NCI-H1436 (cell line): ENCODE results near the gene TEN1.

ENCODE experiments used
- DNase-seq: peaks from one replicate; lab custom pipeline; 2025; lab: John Stamatoyannopoulos, UW

Gene TEN1

DNA sequence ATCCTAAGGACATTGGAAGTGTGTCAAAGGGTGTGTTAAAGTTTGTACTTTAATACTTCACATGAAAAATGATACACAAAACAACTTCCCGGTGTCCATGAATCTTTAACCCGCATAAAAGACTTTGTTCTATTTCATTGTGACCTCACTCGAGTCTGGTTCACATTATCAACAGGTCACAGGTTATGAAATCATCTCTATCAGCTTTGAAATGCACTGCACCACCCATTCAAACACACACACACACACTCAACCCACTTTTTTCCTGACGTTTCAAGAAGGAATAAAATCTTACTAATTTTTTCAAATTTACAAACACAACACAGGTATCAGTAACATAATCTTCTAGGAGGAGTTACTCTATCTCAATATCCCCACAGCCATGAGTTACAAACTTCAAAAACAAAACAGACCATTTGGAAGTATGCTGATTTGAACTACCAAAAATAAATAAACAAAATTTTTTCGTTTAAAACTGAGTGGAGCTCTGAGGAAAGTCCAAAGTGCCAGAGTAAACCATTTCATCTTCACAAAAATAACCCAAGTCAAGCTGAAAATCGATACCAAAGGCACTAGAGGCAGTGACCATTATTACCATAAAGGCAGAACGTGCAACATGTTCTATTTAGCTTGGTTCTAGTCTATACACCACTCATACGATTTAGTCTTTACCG lies 2.7 kb upstream of the TEN1 start:
- DNase-seq = no peak

- no peak for DNase-seq
Measured at GRCh38 chr17:75979705-75980187, 706 bp downstream of the TEN1 start.

DNA sequence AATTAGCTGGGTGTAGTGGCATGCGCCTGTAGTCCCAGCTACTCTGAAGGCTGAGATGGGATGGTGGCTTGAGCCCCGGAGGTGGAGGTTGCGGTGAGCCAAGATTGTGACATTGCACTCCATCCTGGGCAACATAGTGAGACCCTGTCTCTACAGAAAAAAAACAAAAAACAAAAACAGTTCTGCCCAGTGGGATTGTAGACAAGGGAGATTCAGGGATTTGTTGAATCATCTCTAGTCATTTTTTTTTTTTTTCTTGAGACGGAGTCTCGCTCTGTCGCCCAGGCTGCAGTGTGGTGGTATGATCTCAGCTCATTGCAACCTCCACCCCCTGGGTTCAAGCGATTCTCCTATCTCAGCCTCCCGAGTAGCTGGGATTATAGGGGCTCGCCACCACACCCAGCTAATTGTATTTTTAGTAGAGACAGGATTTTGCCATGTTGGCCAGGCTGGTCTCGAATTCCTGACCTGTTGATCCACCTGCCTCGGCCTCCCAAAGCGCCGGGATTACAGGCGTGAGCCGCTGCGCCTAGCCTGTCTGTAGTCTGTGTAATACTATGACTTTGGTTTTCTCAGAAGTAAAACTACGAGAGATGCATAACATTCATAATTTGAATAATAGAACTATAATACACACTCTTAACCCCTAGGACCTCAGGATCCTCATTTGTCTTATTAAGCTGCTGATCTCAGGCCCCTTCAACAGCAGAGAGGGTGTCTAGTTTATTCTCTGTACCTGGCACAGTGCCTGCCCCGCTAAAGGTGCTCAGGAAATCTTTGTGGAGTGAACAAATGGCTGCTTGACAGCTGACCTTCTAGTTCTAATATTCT lies 1.4 kb downstream of the TEN1 start:
- no peak for DNase-seq

- DNase-seq = no peak
Measured at GRCh38 chr17:75981019-75981615, 2.1 kb downstream of the TEN1 start.

DNA sequence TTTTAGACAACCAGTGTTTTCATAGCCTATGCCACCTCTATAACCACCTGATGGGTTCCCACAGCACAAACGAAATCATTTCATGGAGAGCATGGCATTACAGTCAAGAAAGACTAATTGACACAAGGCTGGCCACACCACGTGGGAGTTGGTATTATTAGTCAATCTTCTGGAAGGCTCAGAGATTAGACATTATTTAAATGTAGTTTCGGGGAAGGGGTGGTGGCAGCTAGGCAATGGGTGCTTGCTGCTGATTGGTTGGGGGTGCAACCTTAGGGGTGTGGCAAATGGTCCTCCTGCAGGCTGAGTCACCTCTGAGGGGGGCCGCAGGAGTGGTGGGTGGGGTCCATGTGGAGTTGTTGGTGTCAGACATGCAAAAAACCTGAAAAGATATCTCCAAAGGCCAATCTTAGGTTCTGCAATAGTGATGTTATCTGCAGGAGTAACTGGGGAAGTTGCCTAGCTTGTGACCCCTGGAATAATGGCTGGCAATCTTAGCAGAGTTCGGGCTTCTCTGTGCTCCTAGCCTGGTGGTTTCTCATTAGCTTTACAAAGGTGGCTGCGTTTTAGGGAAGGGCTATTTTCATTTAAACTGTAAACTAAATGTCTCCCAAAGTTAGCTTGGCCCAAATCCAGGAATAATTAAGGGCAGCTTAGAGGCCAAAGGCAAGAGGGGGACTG lies 4.6 kb downstream of the TEN1 start:
- DNase-seq = no peak

GRCh38 chr17:75985986-75986385 lies 6.9 kb downstream of the TEN1 start:
- DNase-seq = no peak

- no peak for DNase-seq
Measured at GRCh38 chr17:75987041-75987440, 8.0 kb downstream of the TEN1 start.

DNA sequence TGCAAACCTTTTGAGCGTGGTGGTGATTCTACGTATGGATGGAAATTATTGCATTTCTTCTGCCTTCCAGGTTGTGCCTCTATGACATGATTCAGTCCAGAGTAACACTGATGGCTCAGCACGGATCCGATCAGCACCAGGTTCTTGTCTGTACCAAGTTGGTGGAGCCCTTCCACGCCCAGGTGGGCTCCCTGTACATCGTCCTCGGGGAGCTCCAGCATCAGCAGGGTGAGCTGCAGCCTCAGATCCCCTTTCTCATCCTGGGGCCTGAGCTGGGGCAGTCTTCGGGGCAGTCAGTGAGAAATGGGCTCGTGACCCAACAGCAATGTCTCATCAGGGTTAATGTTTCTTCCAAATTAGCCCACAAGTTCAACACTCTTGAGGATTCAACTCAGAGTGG lies 12.4 kb downstream of the TEN1 start:
- DNase-seq = no peak

GRCh38 chr17:75994802-75995370 lies 15.8 kb downstream of the TEN1 start:
- DNase-seq = no peak

DNA sequence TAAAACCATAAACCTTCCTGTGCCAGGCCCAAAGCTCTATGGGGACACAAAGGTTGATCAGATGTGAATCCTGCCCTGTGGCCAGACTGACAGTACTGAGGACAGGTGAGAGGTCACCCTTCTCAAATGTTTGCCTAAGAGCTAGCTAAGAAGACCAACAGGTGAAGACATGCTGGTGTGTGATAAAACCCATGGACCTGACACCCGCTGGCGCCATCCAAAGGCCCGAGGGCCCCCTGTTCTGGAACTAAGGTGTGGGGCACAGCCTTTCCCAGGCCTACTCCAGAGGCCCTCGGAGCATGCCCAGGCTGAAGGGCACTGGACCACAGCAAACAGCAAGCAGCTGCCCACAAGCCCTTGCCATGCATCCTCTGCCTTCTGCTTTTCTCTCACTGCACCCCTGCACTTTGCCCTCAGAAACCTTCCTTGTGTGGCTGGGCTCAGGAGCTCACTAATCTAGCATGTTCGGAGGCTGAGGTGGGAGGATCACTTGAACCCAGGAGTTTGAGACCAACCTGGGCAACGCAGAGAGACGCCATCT lies 16.4 kb downstream of the TEN1 start:
- no peak for DNase-seq

DNA sequence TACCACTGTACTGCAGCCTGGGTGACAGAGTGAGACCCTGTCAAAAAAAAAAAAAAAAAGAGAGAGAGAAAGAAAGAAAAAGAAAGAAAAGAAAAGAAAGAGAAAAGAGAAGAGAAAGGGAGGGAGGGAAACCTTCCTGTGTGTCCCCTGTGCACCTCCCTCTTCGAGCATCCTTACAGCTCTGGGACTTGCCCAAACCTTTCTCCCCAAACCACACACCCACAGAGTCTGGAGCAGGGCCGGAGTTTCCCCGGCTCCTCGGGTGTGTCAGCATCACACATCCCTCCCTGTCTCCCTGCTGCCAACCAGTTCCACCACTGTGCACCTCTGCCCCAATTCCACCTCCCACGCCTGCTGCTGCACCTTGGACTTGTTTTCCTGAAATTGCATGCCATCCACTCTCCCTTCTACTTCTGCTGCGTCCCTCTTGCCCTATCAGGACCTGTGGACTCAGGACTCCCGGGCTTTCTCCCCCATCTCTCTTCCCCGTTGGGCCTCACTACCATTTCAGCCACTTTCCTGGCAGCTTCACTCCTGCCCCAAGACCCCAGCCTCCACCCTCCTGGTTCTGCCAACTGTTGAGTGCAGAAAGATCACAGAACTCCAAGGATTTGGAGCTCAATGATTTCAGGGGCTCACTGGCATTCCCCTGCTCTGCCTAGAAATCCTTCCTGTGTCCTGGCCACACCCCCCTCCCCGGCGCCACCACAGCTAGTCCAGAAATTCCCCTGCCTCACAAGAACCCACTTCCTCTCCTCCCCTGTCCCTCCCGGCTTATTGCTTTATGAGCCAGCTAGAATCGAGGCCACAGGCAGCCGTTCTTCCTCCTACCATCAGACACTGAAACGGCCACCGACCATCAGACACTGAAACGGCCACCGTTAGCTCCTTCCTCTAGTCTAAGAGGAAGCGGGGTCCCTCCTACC lies 17.9 kb downstream of the TEN1 start:
- DNase-seq = no peak

DNA sequence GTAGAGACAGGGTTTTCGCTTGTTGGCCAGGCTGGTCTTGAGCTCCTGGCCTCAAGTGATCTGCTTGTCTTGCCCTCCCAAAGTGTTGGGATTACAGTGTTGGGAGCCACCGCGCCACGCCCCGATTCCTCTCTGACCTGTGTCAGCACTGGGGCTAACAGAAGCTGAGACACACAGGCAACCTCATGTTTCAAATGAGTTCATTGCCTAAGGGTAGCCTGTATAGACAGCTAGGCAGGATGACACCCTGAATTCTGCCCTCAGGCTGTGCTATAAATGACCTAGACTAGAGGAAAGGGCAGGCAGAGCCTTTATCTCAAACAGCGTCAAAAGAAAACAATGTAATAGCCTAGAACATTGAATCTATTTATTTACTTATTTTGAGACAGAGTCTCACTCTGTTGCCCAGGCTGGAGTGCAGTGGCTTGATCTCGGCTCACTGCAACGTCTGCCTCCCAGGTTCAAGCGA lies 19.3 kb downstream of the TEN1 start:
- no peak for DNase-seq

GRCh38 chr17:76000016-76000754 lies 21.1 kb downstream of the TEN1 start:
- peak; percentile 55 for DNase-seq

DNA sequence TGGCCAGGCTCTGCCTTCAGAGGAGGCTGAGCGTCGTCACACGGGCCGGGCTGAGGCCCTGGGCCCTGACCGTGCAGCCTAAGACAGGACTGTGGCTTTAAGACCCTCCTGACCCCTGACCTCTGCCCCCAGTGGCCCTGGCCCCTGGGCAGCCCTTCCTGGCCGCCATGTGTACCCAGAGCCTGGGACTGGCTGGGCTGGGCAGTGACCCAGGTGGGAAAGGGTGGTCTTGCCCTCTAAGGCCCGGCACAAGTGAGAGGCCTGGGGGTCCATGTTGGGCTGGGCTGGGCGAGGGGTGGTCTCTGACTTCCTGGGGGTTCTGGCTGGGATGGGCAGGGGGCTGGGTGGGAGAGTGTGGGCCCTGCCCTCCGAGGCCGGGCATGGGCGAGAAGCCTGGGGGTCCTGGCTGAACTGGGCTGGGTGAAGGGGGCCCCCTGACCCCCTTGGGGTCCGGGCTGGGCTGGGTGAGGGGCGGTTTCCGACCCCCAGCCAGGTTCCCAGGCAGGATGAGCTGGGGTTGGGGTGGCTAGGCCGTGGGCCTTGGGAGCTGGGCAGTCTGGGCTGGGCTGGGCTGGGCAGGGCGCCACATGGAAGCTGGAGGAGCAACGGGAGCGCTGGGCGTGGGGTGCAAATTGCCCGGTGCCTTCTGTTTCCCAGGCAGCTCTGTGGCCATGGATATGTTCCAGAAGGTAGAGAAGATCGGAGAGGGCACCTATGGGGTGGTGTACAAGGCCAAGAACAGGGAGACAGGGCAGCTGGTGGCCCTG lies 21.9 kb downstream of the TEN1 start, which contains the start of gene CDK3:
Gene CDK3, plus strand, starts transcription at position 101 of the 767 bp plus-strand sequence. Its CDS starts 571 bp downstream, at position 672.
- DNase-seq = no peak

GRCh38 chr17:76002100-76002499 lies 23.1 kb downstream of the TEN1 start:
- DNase-seq = no peak

GRCh38 chr17:76003915-76004314 lies 24.9 kb downstream of the TEN1 start:
- no peak for DNase-seq

DNA sequence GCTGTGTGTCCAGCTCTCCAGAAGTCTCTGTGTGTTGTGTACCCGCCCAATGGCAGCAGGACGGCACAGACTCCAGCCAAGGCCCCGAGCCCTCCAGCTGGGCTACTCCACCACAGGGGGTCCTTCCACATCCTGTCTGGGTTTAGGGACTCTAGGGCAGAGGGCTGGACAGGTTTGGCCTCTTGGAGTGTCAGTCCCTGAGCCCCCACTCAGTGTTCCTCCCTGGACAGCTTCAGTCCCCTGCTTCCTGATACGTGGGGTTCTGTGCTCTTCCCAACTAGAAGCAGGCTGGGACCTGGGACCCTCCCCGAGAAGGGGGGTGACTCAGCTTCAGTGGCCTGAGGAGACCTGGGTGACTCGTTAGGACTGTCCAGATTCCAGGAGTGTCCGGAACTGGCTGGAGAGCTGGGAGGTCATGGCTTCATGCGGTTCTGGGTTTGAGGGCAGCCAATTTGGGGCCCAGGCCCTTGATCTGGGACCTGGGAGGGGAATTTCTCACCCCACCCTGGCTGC lies 25.8 kb downstream of the TEN1 start:
- no peak for DNase-seq

GRCh38 chr17:76005263-76006149 lies 26.5 kb downstream of the TEN1 start:
- peak; percentile 77 for DNase-seq
